ENCODE data around the gene DBN1.

DNA sequence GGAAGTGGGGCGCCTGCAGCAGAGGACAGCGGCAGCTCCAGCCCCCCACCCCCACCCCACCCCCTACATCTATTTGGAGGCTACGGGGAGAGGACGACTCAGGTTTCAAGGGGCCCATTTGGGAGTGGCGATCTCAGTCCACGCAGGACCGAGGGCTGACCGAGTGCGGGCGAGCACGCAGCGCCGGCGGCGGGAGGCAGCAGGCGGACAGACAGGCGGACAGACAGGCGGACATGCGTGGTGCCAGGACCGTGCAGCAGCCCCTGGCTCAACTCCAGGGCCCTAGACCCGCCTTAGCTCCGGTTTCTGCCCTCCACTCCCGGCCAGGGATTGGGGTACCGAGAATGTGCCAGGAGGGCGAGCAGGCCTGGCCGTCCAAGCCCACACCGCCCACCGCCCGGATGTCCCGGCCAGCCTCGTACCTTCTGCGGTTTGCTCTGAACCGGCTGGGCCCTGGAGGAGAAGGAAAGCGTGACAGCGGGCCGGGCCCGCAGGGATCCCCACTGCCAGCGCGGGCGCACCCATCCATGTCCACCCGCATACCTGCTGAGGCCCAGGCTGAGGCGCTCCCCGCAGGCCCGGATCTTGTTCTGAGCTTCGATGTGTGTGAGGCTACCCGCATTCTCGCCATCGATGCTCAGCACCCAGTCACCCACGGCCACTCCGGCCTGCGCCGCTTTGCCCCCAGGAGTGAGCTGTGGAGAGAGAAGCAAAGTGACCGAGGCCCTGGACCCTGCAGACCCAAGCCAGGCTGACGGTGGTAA, 18.7 kb upstream of the DBN1 start:
- TF ChIP-seq EZH2 (IDR thresholded peaks at IDR 0.05; ENCODE audit: borderline replicate concordance, insufficient read depth, low read depth, low read length, poor library complexity, severe bottlenecking): no peak
- TF ChIP-seq, protein P1, sequence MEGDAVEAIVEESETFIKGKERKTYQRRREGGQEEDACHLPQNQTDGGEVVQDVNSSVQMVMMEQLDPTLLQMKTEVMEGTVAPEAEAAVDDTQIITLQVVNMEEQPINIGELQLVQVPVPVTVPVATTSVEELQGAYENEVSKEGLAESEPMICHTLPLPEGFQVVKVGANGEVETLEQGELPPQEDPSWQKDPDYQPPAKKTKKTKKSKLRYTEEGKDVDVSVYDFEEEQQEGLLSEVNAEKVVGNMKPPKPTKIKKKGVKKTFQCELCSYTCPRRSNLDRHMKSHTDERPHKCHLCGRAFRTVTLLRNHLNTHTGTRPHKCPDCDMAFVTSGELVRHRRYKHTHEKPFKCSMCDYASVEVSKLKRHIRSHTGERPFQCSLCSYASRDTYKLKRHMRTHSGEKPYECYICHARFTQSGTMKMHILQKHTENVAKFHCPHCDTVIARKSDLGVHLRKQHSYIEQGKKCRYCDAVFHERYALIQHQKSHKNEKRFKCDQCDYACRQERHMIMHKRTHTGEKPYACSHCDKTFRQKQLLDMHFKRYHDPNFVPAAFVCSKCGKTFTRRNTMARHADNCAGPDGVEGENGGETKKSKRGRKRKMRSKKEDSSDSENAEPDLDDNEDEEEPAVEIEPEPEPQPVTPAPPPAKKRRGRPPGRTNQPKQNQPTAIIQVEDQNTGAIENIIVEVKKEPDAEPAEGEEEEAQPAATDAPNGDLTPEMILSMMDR (IDR thresholded peaks at IDR 0.05): no peak

All from B cell (primary cell).